Calu3 (cell line): Measurements from ENCODE around the gene PDE7B. TPM values are rescaled to one million over a fixed set of nuclear protein-coding genes. Genes with fewer than 3 reads are reported as not detected.

Source experiments
- BruUV-seq: library from RNA; stranded (reverse); fragments of 400-500 nt; replicated peaks from 2 replicates; lab custom pipeline; 2021; lab: Mats Ljungman, UMichigan
- CTCF ChIA-PET: fragments of 300-600 bp; sonication (Branson Sonifier 250); formaldehyde crosslinking; loops from one replicate; lab custom pipeline; 2022; ENCODE audit warnings: antibody characterized with exemption; lab: Charles Lee
- DNase-seq: peaks from one replicate; pipeline ENCODE4 v3.0.0; 2022
- H3K27ac Mint-ChIP-seq: one replicate; pipeline ENCODE4 v1.8.0; 2022; ENCODE audit warnings: mixed read lengths; ENCODE audit not compliant: unreplicated experiment
- H3K27me3 Mint-ChIP-seq: one replicate; pipeline ENCODE4 v1.8.0; 2022; ENCODE audit warnings: mixed read lengths; ENCODE audit not compliant: unreplicated experiment
- H3K36me3 Mint-ChIP-seq: one replicate; pipeline ENCODE4 v1.8.0; 2022; ENCODE audit warnings: mild to moderate bottlenecking, moderate library complexity, mixed read lengths; ENCODE audit not compliant: insufficient read depth, unreplicated experiment
- H3K4me1 Mint-ChIP-seq: one replicate; pipeline ENCODE4 v1.8.0; 2022; ENCODE audit warnings: mild to moderate bottlenecking, low read depth, mixed read lengths; ENCODE audit not compliant: unreplicated experiment
- H3K4me3 Mint-ChIP-seq: one replicate; pipeline ENCODE4 v1.8.0; 2022; ENCODE audit warnings: mild to moderate bottlenecking, low read depth, moderate library complexity, mixed read lengths; ENCODE audit not compliant: unreplicated experiment
- H3K9me3 Mint-ChIP-seq: one replicate; pipeline ENCODE4 v1.8.0; 2022; ENCODE audit warnings: low read depth, mixed read lengths; ENCODE audit not compliant: unreplicated experiment
- CTCF ChIP-seq: fragments of 200-600 bp; IDR thresholded peaks from one replicate; pipeline ENCODE4 v1.8.0; 2022; ENCODE audit warnings: antibody characterized with exemption; ENCODE audit not compliant: unreplicated experiment
- intact Hi-C: fragments of 100-400 bp; cut with micrococcal nuclease; formaldehyde crosslinking; loops from one replicate; pipeline ENCODE4 v1.10.0; 2022; ENCODE audit not compliant: unreplicated experiment
- total RNA-seq: library from RNA; stranded (reverse); gene quantifications from 2 replicates; pipeline ENCODE4 v1.2.3, GENCODE V29; 2022

PDE7B gene
- total RNA-seq, 1 experiment from 2014 or later = 0.09 TPM

DNA sequence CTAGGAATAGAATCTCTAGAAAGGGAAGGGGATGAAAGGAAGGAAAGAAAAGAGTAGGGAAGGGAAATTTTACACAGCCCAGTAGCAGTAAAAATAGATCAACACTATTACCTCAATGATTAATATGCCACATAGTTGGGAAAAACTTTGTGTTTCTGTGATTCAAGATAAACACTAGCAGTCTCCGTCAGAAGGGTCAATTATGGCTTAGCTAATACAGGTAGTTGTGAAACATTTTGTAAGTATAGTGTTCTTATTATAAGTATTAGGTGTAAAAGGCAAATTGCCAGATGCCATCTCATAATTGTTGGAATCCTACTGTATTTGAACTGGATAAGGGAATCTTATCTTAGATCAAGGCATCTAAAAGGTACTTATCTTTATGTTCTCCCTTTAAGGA lies 232.9 kb downstream of the PDE7B start:
- Mint-ChIP-seq H3K4me1 (peaks cover 26% of the 10 kb centered on the region), H3K36me3 (no peaks in the 10 kb centered on the region), H3K9me3 (peaks cover 2% of the 10 kb centered on the region), H3K27me3 (no peaks in the 10 kb centered on the region), H3K27ac (no peak overlapping the region), H3K4me3 (no peak overlapping the region)
- no peak for TF ChIP-seq CTCF
- intact Hi-C loops = no loop called here
- DNase-seq = no peak
- no TSS peak for BruUV-seq
- CTCF ChIA-PET = no interaction called here

GRCh38 chr6:136085370-136086115 lies 234.0 kb downstream of the PDE7B start:
- no peak for TF ChIP-seq CTCF
- Mint-ChIP-seq H3K27me3 (no peaks in the 10 kb centered on the region), H3K36me3 (no peaks in the 10 kb centered on the region), H3K27ac (no peak overlapping the region), H3K4me3 (no peak overlapping the region), H3K9me3 (peaks cover 2% of the 10 kb centered on the region), H3K4me1 (peaks cover 15% of the 10 kb centered on the region)
- CTCF ChIA-PET = no interaction called here
- no peak for DNase-seq
- BruUV-seq = no TSS peak
- intact Hi-C loops = no loop called here

- intact Hi-C loops = no loop called here
- CTCF ChIA-PET = no interaction called here
Measured at GRCh38 chr6:136086686-136087085, 235.2 kb downstream of the PDE7B start.

GRCh38 chr6:136087986-136088385 lies 236.5 kb downstream of the PDE7B start:
- intact Hi-C loops = no loop called here
- CTCF ChIA-PET = no interaction called here
- Mint-ChIP-seq H3K27me3 (no peaks in the 10 kb centered on the region), H3K36me3 (no peaks in the 10 kb centered on the region), H3K4me3 (no peak overlapping the region), H3K4me1 (peaks cover 8% of the 10 kb centered on the region), H3K9me3 (peaks cover 2% of the 10 kb centered on the region), H3K27ac (no peak overlapping the region)
- DNase-seq = no peak
- BruUV-seq = no TSS peak
- TF ChIP-seq CTCF = no peak

More at GRCh38 chr6:136086686-136087085, 235.2 kb downstream of the PDE7B start:
- H3K4me3 Mint-ChIP-seq = no peak overlapping the region
- DNase-seq = no peak
- no peaks in the 10 kb centered on the region for H3K36me3 Mint-ChIP-seq
- no TSS peak for BruUV-seq
- no peak overlapping the region for H3K27ac Mint-ChIP-seq
- peaks cover 8% of the 10 kb centered on the region for H3K4me1 Mint-ChIP-seq
- no peaks in the 10 kb centered on the region for H3K27me3 Mint-ChIP-seq
- peaks cover 2% of the 10 kb centered on the region for H3K9me3 Mint-ChIP-seq
- TF ChIP-seq CTCF = no peak
